Retinal pigment epithelial cell (primary cell): ENCODE measurements around the gene MYH10.
"Not testable (repeated sequence)": the region's sequence is repeated elsewhere in the genome, so short reads cannot be mapped to it uniquely, and the experiment has no call there.

Source experiments
- DNase-seq: peaks from one replicate; pipeline ENCODE4 v3.0.0-alpha.2; 2010; ENCODE audit warnings: low read depth
- H3K4me3 ChIP-seq: 2 replicates; pipeline ENCODE4 v1.5.1; 2011; ENCODE audit warnings: mild to moderate bottlenecking, low read length, control low read depth, moderate library complexity
- CTCF ChIP-seq: conservative IDR thresholded peaks from 2 replicates; pipeline ENCODE4 v1.5.1; 2011; ENCODE audit warnings: low read depth, low read length, control low read depth, inconsistent platforms

The MYH10 gene

DNA sequence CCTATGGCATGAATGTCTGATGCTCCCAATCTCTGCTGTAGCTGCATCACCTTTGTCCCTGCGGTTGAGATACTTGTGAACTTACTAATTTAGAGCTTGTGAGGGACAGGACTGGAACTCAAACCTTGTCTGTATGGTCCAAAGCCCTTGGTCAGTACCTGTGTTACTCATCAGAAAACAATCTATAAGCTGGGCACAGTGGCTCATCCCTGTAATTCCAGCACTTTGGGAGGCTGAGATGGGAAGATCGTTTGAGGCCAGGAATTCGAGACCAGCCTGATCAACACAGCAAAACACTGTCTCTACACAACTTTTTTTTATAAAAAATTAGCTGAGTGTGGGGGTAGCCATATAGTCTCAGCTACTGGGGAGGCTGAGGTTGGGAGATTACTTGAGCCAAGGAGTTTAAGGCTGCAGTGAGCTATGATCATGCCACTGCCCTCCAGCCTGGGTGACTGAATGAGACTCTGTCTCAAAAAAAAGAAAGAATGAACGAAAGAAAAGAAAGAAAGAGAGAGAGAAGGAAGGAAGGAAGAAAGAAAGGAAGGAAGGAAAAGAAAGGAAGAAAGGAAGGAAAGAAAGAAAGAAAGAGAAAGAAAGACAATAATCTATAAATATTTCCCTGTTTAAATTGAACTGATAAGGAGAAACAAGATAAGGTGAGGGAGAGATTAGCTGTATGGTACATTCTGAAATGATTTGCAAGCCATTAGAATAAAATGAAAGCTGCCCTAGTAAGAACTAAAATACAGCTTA, 31.7 kb upstream of the MYH10 start:
- no peak for TF ChIP-seq CTCF
- DNase-seq = no peak
- no peak overlapping the region for H3K4me3 ChIP-seq

GRCh38 chr17:8660709-8661108, 30.2 kb upstream of the MYH10 start:
- not testable (repeated sequence) for DNase-seq, H3K4me3 ChIP-seq

DNA sequence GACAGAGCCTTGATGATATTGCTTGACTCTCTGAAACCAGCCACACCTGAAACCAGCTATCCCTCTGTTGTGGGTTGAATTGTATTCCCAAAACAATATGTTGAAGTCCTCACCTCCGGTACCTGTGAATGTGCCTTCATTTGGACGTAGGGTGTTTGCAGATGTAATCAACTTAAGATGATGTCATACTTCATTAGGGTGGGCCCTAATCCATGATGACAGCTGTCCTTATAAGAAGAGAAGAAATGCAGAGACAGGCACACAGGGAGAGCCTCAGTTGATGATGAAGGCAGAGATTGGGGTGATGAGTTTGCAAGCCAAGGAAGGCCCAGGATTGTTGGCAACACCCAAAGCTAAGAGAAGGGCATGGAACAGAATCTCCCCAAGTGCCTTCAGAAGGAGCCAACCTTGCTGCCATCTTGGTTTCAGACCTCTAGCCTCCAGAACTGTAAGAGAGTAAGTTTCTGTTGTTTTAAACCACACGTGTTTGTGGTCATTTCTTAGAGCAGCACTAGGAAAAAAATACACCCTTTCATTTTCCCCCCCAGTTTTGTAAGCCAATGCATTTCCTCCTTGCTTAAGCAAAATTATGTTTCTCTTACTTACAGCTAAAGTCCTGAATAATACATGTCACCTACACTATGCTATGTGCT, 29.4 kb upstream of the MYH10 start:
- DNase-seq = no peak
- no peak overlapping the region for H3K4me3 ChIP-seq
- TF ChIP-seq CTCF = no peak

DNA sequence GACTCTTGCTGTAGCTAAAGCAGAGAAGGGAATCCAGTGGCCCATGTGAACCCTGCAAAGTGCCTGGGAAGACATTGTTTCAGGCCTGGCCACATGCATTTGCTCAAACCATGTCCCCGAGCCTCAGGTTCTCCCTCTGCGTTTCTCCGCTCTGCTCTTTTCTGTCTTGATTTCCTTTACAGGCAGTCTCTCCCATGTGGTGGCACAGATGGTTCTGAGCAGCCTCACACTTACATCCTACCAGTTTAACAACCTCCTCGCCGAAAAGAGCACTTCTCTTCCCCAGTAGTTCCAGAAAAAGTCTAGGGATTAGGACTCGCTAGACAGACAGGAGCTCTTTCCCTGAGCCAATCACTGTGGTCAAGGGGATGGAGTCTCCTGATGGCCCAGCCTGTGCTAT, 28.3 kb upstream of the MYH10 start:
- no peak for DNase-seq
- H3K4me3 ChIP-seq = no peak overlapping the region
- no peak for TF ChIP-seq CTCF

- TF ChIP-seq CTCF = no peak
- DNase-seq = no peak
- H3K4me3 ChIP-seq = no peak overlapping the region
Measured at GRCh38 chr17:8656693-8657092, 26.2 kb upstream of the MYH10 start.

DNA sequence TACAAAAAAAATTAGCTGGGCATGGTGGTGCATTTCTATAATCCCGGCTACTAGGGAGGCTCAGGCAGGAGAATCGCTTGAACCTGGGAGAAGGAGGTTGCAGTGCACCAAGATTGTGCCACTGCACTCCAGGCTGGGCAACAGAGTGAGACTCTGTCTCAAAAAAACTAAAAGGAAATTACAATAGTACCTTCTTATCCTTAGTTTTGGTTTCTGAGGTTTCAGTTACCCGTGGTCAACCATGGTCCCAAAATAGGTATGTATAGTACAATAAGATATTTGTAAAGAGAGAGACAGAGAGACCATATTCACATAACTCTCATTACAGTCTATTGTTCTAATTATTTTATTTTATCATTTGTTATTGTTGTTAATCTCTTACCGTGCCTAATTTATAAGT, 24.3 kb upstream of the MYH10 start:
- TF ChIP-seq CTCF = no peak
- DNase-seq = no peak
- no peak overlapping the region for H3K4me3 ChIP-seq

DNA sequence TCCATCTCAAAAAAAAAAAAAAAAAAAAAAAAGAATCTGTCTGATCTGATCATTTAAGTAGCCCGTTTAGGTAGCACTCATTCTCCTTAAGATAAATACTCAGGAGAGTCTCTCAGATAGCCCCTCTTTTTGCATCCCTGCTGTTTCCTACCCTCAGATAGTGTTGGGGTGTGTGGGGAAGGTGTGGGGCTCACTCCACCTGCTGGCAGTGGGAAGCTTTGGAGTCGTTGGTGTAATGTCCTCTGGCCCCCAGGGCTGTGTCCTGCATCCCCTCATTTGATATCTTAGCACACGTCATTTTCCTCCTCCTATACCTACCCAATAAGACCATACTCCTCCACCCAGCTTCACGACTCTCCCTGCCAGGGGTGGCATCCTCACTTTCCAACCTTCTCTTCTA, 20.5 kb upstream of the MYH10 start:
- H3K4me3 ChIP-seq = no peak overlapping the region
- no peak for DNase-seq
- TF ChIP-seq CTCF = no peak
